A172 (cell line): ENCODE data around the gene EGLN2. TPM values are rescaled to one million over a fixed set of nuclear protein-coding genes. Genes with fewer than 3 reads are reported as not detected.
"Not testable (repeated sequence)": the region's sequence is repeated elsewhere in the genome, so short reads cannot be mapped to it uniquely, and the experiment has no call there.

Experiments
- DNase-seq: peaks from one replicate; pipeline ENCODE4 v3.0.0-alpha.2; 2015; ENCODE audit warnings: low spot score
- total RNA-seq: library from RNA; depleted of rRNA; stranded (reverse); fragments of >200 nt; shearing (Covaris generic); gene quantifications from 2 replicates; pipeline ENCODE4 v1.2.3, GENCODE V29; 2014

Gene EGLN2
- total RNA-seq, 1 experiment from 2014 or later: 80.0 TPM

- no peak for DNase-seq
Measured at GRCh38 chr19:40802300-40803169, 3.5 kb downstream of the EGLN2 start.

GRCh38 chr19:40803170-40803856, 4.3 kb downstream of the EGLN2 start:
- DNase-seq: no peak

GRCh38 chr19:40803857-40804782, 5.1 kb downstream of the EGLN2 start:
- DNase-seq: no peak

- no peak for DNase-seq
Measured at GRCh38 chr19:40804783-40805242, 5.8 kb downstream of the EGLN2 start.

- DNase-seq: no peak
Measured at GRCh38 chr19:40805258-40805868, 6.4 kb downstream of the EGLN2 start.

GRCh38 chr19:40806423-40807146, 7.6 kb downstream of the EGLN2 start:
- peak; percentile 79 for DNase-seq

GRCh38 chr19:40807147-40808020, 8.4 kb downstream of the EGLN2 start:
- no peak for DNase-seq

- no peak for DNase-seq
Measured at GRCh38 chr19:40808021-40808325, 9.0 kb downstream of the EGLN2 start.

- no peak for DNase-seq
Measured at GRCh38 chr19:40808497-40808896, 9.5 kb downstream of the EGLN2 start.

- no peak for DNase-seq
Measured at GRCh38 chr19:40809358-40810086, 10.5 kb downstream of the EGLN2 start.

GRCh38 chr19:40810160-40810559, 11.2 kb downstream of the EGLN2 start:
- no peak for DNase-seq

GRCh38 chr19:40810649-40811408, 11.8 kb downstream of the EGLN2 start:
- DNase-seq: not testable (repeated sequence)

GRCh38 chr19:40811478-40812341, 12.7 kb downstream of the EGLN2 start:
- DNase-seq: no peak

GRCh38 chr19:40812571-40812970, 13.6 kb downstream of the EGLN2 start:
- DNase-seq: not testable (repeated sequence)

- no peak for DNase-seq
Measured at GRCh38 chr19:40813182-40813581, 14.2 kb downstream of the EGLN2 start.

- no peak for DNase-seq
Measured at GRCh38 chr19:40815223-40815622, 16.2 kb downstream of the EGLN2 start.
